IPS-18c (cell line): Measurements from ENCODE around the gene RASA1.
"Not testable (repeated sequence)": the region's sequence is repeated elsewhere in the genome, so short reads cannot be mapped to it uniquely, and the experiment has no call there.

Experiments used
- H3K4me3 ChIP-seq: 2 replicates; pipeline ENCODE4 v1.7.0; 2013; ENCODE audit warnings: low read depth, mild to moderate bottlenecking, low read length, moderate library complexity; ENCODE audit not compliant: insufficient read depth
- H3K9me3 ChIP-seq: one replicate; pipeline ENCODE4 v1.6.1; 2013; ENCODE audit warnings: mild to moderate bottlenecking, low read length, moderate library complexity; ENCODE audit not compliant: control insufficient read depth, insufficient read depth

The RASA1 gene

DNA sequence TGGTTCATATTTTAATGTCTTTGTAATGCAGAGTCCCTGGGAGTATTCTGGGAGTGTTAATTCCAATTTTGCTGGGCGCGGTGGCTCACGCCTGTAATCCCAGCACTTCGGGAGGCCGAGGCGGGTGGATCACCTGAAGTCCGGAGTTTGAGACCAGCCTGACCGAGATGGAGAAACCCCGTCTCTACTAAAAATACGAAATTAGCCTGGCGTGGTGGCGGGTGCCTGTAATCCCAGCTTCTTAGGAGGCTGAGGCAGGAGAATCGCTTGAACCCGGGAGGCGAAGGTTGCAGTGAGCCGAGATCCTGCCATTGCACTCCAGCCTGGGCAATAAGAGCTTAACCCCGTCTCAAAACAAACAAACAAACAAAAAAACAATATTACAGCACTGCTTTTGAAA, 3.2 kb downstream of the RASA1 start:
- H3K4me3 ChIP-seq, result not testable (repeated sequence)

DNA sequence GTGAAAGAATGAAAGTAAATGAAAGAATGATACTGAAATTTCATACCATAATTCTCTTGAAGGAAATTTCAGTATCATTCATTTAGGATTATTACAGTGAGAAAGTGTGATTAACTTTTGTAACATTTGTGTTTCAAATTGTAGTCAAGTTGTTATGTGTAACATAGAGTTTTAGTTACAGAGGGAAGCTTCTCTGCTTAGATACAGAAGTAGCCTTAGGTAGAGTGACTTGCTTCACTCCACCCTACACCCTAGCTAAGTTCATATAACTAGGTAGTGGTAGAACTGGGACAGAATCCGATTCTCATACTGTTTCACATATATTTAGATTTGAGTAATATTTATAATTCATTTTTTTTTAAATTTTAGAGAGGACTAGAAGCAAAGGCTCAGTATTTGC, 9.0 kb downstream of the RASA1 start:
- no peaks in the 10 kb centered on the region for H3K9me3 ChIP-seq
- no peak overlapping the region for H3K4me3 ChIP-seq

More for the DNA sequence above, 3.2 kb downstream of the RASA1 start:
- not testable (repeated sequence) for H3K9me3 ChIP-seq

- Histone ChIP-seq H3K4me3 (no peak overlapping the region), H3K9me3 (no peaks in the 10 kb centered on the region)
These were observed 9.7 kb downstream of the RASA1 start for GRCh38 chr5:87277279-87277835.

DNA sequence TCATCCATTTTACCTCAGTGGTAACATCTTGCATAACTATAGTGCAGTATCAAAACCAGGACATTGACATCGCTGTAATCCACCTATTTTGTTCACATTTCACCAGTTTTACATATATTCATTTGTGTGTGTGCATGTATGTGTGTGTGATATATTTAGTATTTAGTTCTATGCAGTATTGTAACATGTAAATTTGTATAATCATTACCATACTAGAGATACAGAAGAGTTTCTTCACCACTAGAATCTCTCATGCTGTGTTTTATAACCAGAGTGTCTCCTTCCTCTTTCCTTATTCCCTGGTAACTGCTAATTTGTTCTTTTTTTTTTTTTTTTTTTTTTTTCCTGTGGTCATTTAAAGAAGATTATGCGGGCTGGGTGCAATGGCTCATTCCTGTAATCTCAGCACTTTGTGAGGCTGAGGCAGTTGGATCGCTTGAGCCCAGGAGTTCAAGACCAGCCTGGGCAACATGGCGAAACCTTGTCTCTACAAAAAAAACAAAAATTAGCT, 11.0 kb downstream of the RASA1 start:
- H3K9me3 ChIP-seq, result no peaks in the 10 kb centered on the region
- no peak overlapping the region for H3K4me3 ChIP-seq

GRCh38 chr5:87282269-87282668, 14.6 kb downstream of the RASA1 start:
- no peak overlapping the region for H3K4me3 ChIP-seq

DNA sequence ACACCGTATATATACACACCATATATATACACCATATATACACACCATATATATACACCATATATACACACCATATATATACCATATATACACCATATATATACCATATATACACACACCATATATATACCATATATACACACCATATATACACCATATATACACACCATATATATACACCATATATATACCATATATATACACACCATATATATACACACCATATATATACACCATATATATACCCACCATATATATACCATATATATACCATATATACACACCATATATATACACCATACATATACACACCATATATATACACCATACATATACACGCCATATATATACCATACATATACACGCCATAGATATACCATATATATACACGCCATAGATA, 19.6 kb downstream of the RASA1 start:
- not testable (repeated sequence) for H3K4me3 ChIP-seq, H3K9me3 ChIP-seq

More at GRCh38 chr5:87282269-87282668, 14.6 kb downstream of the RASA1 start:
- H3K9me3 ChIP-seq, result no peaks in the 10 kb centered on the region

GRCh38 chr5:87298692-87299362, 31.1 kb downstream of the RASA1 start:
- H3K9me3 ChIP-seq, result no peaks in the 10 kb centered on the region

GRCh38 chr5:87300176-87300575, 32.5 kb downstream of the RASA1 start:
- Histone ChIP-seq H3K4me3 (no peak overlapping the region), H3K9me3 (no peaks in the 10 kb centered on the region)

More at GRCh38 chr5:87298692-87299362, 31.1 kb downstream of the RASA1 start:
- no peak overlapping the region for H3K4me3 ChIP-seq

- Histone ChIP-seq H3K9me3 (no peaks in the 10 kb centered on the region), H3K4me3 (no peak overlapping the region)
These were observed 33.1 kb downstream of the RASA1 start for GRCh38 chr5:87300744-87301143.

- Histone ChIP-seq H3K9me3 (no peaks in the 10 kb centered on the region), H3K4me3 (no peak overlapping the region)
These were observed 34.4 kb downstream of the RASA1 start for GRCh38 chr5:87302061-87302460.

GRCh38 chr5:87303324-87303723, 35.6 kb downstream of the RASA1 start:
- H3K9me3 ChIP-seq, result no peaks in the 10 kb centered on the region
- no peak overlapping the region for H3K4me3 ChIP-seq

- H3K9me3 ChIP-seq, H3K4me3 ChIP-seq: not testable (repeated sequence)
These were observed 38.4 kb downstream of the RASA1 start for GRCh38 chr5:87306090-87306489.

- Histone ChIP-seq H3K4me3 (no peak overlapping the region), H3K9me3 (no peaks in the 10 kb centered on the region)
These were observed 40.2 kb downstream of the RASA1 start for GRCh38 chr5:87307796-87308423.

- H3K4me3 ChIP-seq, result no peak overlapping the region
- no peaks in the 10 kb centered on the region for H3K9me3 ChIP-seq
These were observed 44.0 kb downstream of the RASA1 start for GRCh38 chr5:87311405-87312279.

DNA sequence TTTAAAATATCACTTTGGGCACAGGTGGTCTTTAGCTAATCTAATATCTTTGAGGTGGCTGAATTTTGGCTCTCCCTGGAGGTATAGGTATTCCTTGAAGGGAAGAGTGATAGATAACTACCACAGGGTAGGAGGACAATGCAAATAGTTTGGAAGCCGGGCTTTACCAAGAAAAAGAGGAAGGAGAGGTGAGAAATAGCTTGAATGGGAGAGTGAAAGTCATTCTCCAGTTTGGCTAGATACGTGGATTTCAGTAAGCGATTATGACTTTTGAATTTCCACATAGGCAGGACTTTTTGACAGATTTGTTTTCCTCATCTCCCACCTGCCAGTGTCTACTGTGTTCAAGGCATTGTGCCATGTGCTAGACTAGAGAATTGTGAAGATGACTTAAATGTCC, 45.5 kb downstream of the RASA1 start:
- Histone ChIP-seq H3K9me3 (peaks cover 2% of the 10 kb centered on the region), H3K4me3 (no peak overlapping the region)

GRCh38 chr5:87319469-87319868, 51.8 kb downstream of the RASA1 start:
- H3K9me3 ChIP-seq, result peaks cover 6% of the 10 kb centered on the region
- peak overlapping the region; percentile 24; the same call in 1 of the 2 replicates for H3K4me3 ChIP-seq

DNA sequence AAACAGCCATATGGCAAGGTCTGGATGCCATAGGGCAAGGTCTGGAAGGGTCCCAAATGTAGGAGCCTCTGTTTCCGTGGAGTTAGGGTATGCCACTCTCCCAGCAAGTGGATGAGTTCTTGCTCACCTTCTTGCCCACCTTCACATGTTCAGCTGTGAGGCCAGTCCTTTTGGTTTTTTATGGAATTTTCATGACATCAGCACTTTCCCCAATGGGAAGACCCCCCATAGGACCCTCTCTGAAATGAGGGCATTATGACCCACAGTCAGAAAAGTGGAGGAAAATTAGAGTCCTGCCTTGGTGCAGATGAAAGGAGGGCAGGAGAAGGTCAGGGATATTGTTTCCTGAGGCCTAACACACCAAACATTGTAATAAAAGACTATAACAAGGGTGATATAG, 53.9 kb downstream of the RASA1 start:
- H3K9me3 ChIP-seq, result peaks cover 6% of the 10 kb centered on the region
- no peak overlapping the region for H3K4me3 ChIP-seq
